NCI-H2227 treated with DMSO at 0.1 percent for 48 hours (cell line): Measurements from ENCODE around the gene TUBA1A.
"Not testable (repeated sequence)": the region's sequence is repeated elsewhere in the genome, so short reads cannot be mapped to it uniquely, and the experiment has no call there.

Experiments
- DNase-seq: peaks from one replicate; lab custom pipeline; 2025; lab: John Stamatoyannopoulos, UW

Gene TUBA1A

GRCh38 chr12:49146406-49146805 is 42.5 kb downstream of the TUBA1A start:
- DNase-seq: no peak

GRCh38 chr12:49144384-49144783 is 44.5 kb downstream of the TUBA1A start:
- DNase-seq: no peak

GRCh38 chr12:49138999-49139398 is 49.9 kb downstream of the TUBA1A start:
- no peak for DNase-seq

GRCh38 chr12:49138587-49138986 is 50.3 kb downstream of the TUBA1A start:
- no peak for DNase-seq

- no peak for DNase-seq
These were observed 51.4 kb downstream of the TUBA1A start for GRCh38 chr12:49137476-49137875.

- DNase-seq: not testable (repeated sequence)
These were observed 51.9 kb downstream of the TUBA1A start for GRCh38 chr12:49136997-49137396.
